Raji (cell line): Measurements from ENCODE around the gene RAPGEF4.

Experiments
- POLR2A ChIP-seq: IDR thresholded peaks from 2 replicates; pipeline ENCODE4 v1.6.1; 2011; ENCODE audit warnings: low read depth, low read length, control low read depth; ENCODE audit not compliant: insufficient read depth

Gene RAPGEF4

DNA sequence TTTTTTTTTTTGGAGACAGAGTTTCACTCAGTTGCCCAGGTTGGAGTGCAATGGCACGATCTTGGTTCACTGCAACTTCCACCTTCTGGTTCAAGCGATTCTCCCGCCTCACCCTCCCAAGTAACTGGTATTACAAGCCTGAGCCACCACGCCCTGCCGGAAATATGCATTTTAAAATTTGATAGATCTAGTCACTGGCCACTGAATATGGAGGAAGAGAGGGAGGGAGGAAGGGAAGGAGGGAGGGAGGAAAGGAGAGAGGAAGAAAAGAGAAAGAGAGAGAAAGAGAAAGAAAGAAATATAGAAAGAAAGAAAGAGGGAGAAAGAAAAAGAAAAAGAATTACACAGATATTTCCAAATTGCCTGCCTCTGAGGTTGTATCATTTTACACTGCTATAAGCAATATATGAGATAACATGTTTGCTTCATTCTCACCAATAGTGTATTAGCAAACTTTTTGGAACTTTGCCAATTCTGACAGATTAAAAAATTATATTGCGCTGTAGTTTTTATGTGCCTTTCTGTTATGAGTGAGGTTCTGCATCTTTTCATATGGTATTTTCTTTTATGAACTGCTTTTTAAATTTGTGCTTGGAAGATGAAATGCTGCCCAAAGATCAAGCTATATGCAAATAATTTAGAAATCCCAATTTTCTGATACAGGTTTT, 178.8 kb downstream of the RAPGEF4 start:
- no peak for TF ChIP-seq POLR2A

GRCh38 chr2:172917716-172918115, 182.1 kb downstream of the RAPGEF4 start:
- TF ChIP-seq POLR2A, result no peak

DNA sequence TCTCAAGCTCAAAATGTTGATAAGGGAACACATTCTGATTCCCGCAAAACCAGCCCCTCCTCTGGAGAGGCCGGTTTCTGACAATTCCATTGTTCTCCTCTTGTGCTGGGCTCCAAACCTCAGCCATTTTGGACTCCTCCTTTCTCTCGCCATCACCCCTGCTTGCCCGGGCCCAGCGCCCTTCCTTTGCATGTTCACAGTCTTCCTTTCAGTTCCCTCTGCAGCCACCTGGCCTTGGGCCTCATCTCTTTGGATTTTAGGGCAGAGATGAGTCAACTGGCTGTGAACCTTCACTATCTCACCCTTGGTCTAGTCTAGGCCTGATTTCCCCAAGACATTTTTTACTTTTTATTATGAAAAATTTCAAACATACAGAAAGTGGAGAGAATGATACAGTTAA, 184.1 kb downstream of the RAPGEF4 start:
- TF ChIP-seq POLR2A, result no peak

DNA sequence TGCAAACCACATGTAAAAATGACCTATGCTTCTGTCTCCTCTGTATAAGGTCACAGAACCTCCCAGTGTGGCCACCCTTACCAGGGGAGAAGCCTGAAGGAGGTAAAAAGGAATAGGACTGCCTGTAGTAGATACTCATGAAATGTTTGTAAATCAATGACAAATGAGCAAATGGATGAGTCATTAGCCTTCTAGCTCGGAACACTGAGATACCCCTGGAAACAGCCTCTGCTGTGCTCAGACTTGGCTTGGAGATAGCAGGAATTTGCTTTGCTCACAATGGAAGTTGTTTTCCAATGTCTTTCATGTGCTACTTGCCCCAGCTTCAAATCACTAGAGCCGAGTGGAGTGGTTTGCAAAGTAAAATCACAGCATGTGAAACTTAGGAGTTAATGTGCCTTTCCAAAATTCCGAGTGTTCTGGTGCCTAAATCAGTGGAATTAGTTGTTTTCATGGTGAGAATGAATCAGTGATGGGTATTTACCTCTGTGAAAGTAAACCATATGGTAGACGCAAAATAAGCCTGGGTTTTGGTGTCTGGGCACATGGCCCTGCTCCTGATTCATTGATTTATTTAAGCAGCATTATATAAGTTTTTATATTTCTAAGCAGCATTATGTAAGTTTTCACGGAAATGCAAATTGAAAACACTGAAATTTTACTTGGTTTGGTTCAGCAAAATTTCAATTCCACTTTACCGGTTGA, 186.0 kb downstream of the RAPGEF4 start:
- no peak for TF ChIP-seq POLR2A

GRCh38 chr2:172922306-172922705, 186.7 kb downstream of the RAPGEF4 start:
- TF ChIP-seq POLR2A, result no peak

- no peak for TF ChIP-seq POLR2A
Measured at GRCh38 chr2:172922815-172923214, 187.2 kb downstream of the RAPGEF4 start.

- no peak for TF ChIP-seq POLR2A
Measured at GRCh38 chr2:172924097-172924660, 188.5 kb downstream of the RAPGEF4 start.

- no peak for TF ChIP-seq POLR2A
Measured at GRCh38 chr2:172925600-172925999, 190.0 kb downstream of the RAPGEF4 start.

- TF ChIP-seq POLR2A, result no peak
Measured at GRCh38 chr2:172926785-172927640, 191.4 kb downstream of the RAPGEF4 start.

DNA sequence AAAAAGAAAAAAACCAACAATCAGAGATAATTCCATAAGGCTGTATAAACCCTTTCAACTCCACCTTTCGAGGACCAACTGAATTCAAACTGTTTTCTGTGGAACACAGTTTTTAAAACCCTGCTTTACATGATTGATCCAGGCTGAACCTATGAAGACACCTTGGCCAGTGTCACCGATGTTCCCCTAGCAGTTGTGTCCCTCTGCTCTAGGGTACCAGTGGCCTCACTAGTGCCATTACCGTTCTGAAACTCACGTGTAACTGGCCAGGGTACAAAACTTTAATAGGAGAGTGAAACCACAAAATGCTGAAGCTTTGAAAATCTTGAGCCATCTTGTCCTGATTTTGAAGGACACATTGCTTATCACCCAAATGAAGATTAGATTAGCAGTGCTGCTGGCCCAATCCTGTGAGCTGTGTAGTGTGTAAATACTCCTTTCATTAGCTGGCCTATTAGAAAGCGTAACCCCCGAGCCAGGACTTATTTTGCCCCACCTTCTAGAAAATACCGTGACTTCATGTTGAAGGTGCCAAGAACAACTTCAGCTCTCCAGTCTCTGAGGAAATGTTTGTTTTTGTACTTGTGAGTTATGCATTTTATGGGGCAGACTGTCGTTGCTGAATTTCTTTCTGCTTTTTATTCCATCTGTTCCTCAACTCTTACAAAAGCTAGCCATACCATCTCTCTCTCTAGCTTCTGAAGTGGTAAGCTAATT, 192.2 kb downstream of the RAPGEF4 start:
- TF ChIP-seq POLR2A, result no peak

- TF ChIP-seq POLR2A, result no peak
Measured at GRCh38 chr2:172928756-172929155, 193.1 kb downstream of the RAPGEF4 start.

DNA sequence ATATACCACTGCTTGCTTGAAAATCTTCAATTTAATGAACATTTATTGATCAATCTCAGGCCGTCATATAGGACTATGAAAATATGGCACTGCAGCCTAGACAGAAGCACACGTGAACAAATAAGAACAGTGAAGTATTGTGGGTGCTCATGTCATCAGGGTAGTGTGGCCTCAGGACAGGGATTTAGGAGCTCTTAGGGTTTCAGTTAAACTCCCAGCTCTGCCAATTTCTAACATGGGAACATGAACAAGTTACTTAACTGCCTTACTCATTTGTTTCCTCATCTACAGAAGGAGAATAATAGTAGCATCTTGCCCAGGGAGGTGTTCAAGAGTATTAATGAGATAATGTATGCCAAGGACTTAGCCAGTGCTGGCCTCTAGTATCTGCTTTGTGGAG, 194.0 kb downstream of the RAPGEF4 start:
- no peak for TF ChIP-seq POLR2A

DNA sequence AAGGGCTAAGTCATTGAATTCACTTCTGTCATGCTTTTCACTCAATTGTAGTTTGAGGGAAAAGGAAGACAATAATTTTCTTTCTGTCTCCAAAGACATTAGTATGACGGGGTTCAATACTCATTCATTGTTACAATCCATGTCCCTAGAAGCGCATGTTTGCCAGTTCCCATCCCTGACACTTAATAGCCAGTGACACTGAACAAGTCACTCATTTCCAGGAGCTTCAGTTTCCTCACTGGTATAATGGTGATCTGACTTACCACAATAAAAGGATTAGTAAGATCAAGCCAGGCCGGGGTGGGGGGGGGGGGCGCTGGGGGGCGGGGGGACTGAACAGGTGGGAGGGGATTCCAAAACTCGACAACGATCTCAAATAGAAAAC, 195.2 kb downstream of the RAPGEF4 start:
- TF ChIP-seq POLR2A, result no peak

GRCh38 chr2:172931256-172931894, 195.7 kb downstream of the RAPGEF4 start:
- no peak for TF ChIP-seq POLR2A
